ENCODE data around the gene TOMM20L. TPM values are rescaled to one million over a fixed set of nuclear protein-coding genes. Genes with fewer than 3 reads are reported as not detected.

TOMM20L gene
- polyA plus RNA-seq, 1 of the 3 experiments (the other 2 are of a cell fraction) = not detected

DNA sequence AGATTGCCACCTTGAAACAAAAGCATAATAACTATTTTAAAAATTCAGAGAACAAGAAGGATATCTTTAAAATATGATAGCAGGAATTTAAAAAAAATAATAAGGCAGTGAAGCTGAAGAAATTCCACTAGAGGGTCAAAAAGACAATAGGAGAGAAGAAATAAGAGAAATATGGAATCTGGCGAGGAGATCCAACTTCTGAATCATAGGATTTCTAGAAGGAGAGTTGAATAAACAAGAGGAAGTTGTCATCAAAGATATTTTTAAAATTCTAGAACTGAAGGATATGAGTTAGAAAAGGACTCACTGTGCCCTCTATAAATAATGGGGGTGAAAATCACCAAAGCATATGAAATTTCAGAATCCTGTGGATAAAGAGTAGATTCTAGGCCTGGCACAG is 26.8 kb upstream of the TOMM20L start (continued):
- TF ChIP-seq, protein P1, sequence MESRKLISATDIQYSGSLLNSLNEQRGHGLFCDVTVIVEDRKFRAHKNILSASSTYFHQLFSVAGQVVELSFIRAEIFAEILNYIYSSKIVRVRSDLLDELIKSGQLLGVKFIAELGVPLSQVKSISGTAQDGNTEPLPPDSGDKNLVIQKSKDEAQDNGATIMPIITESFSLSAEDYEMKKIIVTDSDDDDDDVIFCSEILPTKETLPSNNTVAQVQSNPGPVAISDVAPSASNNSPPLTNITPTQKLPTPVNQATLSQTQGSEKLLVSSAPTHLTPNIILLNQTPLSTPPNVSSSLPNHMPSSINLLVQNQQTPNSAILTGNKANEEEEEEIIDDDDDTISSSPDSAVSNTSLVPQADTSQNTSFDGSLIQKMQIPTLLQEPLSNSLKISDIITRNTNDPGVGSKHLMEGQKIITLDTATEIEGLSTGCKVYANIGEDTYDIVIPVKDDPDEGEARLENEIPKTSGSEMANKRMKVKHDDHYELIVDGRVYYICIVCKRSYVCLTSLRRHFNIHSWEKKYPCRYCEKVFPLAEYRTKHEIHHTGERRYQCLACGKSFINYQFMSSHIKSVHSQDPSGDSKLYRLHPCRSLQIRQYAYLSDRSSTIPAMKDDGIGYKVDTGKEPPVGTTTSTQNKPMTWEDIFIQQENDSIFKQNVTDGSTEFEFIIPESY (IDR thresholded peaks at IDR 0.05; ENCODE audit: borderline replicate concordance, low read depth) = no peak

DNA sequence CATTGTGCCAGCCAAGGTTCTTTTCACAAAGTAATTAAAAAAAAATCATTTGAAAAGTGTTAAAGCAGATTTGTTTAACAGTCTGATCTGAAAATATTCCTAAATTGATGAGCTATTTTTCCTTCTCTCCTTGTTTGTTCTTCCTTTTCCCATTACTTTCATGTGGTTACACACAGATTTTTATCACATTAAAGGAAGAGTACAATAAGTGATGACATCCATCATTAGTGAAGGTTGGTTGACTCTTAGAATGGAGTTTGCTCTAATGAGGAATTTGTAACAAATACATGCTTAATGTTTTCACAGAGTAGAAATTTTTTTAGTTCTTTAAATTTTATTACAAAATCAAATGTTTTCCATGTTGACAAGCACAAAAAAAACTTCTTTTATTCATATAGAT is 18.9 kb upstream of the TOMM20L start:
- no peaks in the 10 kb centered on the region for H3K9me3 ChIP-seq
- no peak for TF ChIP-seq RAD21 (IDR thresholded peaks at IDR 0.05; ENCODE audit: low read length)
- H3K9ac ChIP-seq = no peak overlapping the region
- POLR2A ChIA-PET = no interaction called here
- H3F3A ChIP-seq (replicated peaks; ENCODE audit: insufficient read depth) = no peaks in the 10 kb centered on the region
- H3K4me3 ChIP-seq (ENCODE audit: low read depth in 2 of 2, low read length in 1 of 2) = no peak overlapping the region
- no peaks in the 10 kb centered on the region for H3K4me1 ChIP-seq (ENCODE audit: control insufficient read depth in 1 of 2, insufficient read depth in 2 of 2, low read depth in 1 of 2, low read length in 1 of 2)
- H4K20me1 ChIP-seq (ENCODE audit: insufficient read depth) = no peaks in the 10 kb centered on the region
- peaks cover 26 to 70% of the 10 kb centered on the region in 2 experiments for H3K36me3 ChIP-seq (replicated peaks in 1 of 2; ENCODE audit: control insufficient read depth in 1 of 2, insufficient read depth in 2 of 2, low read length in 1 of 2)
- DNase-seq = no peak
- H3K27me3 ChIP-seq (ENCODE audit: insufficient read depth) = no peaks in the 10 kb centered on the region
- H3K27ac ChIP-seq (ENCODE audit: low read depth in 2 of 2, low read length in 1 of 2) = no peak overlapping the region
- no peak overlapping the region for H2AFZ ChIP-seq (ENCODE audit: low read depth)
- CTCF ChIA-PET = interaction anchor here (0.9 kb wide), 1 partner anchor 14 kb away, joined by 3 read pairs; no protein-coding TSS in a partner anchor
- no peaks in the 10 kb centered on the region for H3K79me2 ChIP-seq (ENCODE audit: insufficient read depth)
- no peak overlapping the region for H3K4me2 ChIP-seq
- H3K9me2 ChIP-seq = no peaks in the 10 kb centered on the region

DNA sequence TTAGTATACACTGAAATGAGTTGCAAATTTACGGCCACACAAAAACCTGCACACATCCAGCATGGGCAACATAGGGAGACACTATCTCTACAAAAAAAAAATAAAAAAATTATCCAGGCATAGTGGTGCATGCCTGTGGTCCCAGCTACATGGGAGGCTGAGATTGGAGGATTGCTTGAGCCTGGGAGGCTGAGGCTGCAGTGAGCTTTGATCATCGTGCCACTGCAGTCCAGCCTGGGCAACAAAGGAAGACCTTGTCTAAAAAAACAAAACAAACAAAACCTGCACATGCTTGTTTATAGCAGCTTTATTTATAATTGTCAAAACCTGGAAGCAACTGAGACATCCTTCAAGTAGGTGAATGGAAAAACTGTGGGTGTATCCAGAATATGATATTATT is 4.9 kb upstream of the TOMM20L start:
- H3K27ac ChIP-seq (ENCODE audit: low read depth in 2 of 2, low read length in 1 of 2) = no peak overlapping the region
- H3K79me2 ChIP-seq (ENCODE audit: insufficient read depth) = no peaks in the 10 kb centered on the region
- no peak overlapping the region for H3K4me3 ChIP-seq (ENCODE audit: low read depth in 2 of 2, low read length in 1 of 2)
- H3K9me2 ChIP-seq = no peaks in the 10 kb centered on the region
- no peak overlapping the region for H3K4me2 ChIP-seq
- H2AFZ ChIP-seq (ENCODE audit: low read depth) = no peak overlapping the region
- H3K9me3 ChIP-seq = no peaks in the 10 kb centered on the region
- DNase-seq = no peak
- H4K20me1 ChIP-seq (ENCODE audit: insufficient read depth) = no peaks in the 10 kb centered on the region
- ChIA-PET CTCF (interaction anchor here (1.0 kb wide), 1 partner anchor 22 kb away, joined by 3 read pairs; no protein-coding TSS in a partner anchor), POLR2A (no interaction called here)
- no peaks in the 10 kb centered on the region for H3K27me3 ChIP-seq (ENCODE audit: insufficient read depth)
- TF ChIP-seq TAF1 (IDR thresholded peaks at IDR 0.05; ENCODE audit: borderline replicate concordance, low read depth, low read length) (no peak), POLR2AphosphoS5 (IDR thresholded peaks at IDR 0.05; ENCODE audit: low read depth, low read length) (no peak)
- TF ChIP-seq, protein P2, sequence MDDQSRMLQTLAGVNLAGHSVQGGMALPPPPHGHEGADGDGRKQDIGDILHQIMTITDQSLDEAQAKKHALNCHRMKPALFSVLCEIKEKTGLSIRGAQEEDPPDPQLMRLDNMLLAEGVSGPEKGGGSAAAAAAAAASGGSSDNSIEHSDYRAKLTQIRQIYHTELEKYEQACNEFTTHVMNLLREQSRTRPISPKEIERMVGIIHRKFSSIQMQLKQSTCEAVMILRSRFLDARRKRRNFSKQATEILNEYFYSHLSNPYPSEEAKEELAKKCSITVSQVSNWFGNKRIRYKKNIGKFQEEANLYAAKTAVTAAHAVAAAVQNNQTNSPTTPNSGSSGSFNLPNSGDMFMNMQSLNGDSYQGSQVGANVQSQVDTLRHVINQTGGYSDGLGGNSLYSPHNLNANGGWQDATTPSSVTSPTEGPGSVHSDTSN (IDR thresholded peaks at IDR 0.05) = no peak
- H3K36me3 ChIP-seq (replicated peaks in 1 of 2; ENCODE audit: control insufficient read depth in 1 of 2, insufficient read depth in 2 of 2, low read length in 1 of 2) = no peaks in the 10 kb centered on the region
- peaks cover 3% of the 10 kb centered on the region for H3F3A ChIP-seq (replicated peaks; ENCODE audit: insufficient read depth)
- no peak overlapping the region for H3K9ac ChIP-seq
- H3K4me1 ChIP-seq (ENCODE audit: control insufficient read depth in 1 of 2, insufficient read depth in 2 of 2, low read depth in 1 of 2, low read length in 1 of 2) = peaks cover 0 to 3% of the 10 kb centered on the region in 2 experiments; a peak in 1 of 4 replicates
- 88% methylated on average over 2 of the region's 2 CpGs for WGBS (ENCODE audit: low lambda C conversion rate)

DNA sequence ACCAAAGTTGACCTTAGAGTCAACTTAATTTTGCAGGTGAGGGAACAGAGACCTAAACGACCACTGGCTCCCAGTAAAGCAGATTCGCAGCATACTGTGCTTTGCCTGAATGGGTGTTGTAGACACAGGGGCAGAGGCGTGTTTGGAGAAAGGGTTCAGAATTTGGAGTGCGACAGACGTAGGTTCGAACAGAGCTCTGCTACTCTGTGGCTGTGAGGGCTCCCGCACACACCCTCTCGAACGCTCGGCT is 243 bp upstream of the TOMM20L start:
- Histone ChIP-seq H3K4me3 (ENCODE audit: low read depth in 2 of 2, low read length in 1 of 2) (peak overlapping the region; percentile 47 to 60; a peak in 3 of 4 replicates), H3K9me3 (no peaks in the 10 kb centered on the region), H3K4me2 (peak overlapping the region; percentile 49; the same call in 1 of the 2 replicates), H3K27ac (ENCODE audit: low read depth in 2 of 2, low read length in 1 of 2) (no peak overlapping the region), H2AFZ (ENCODE audit: low read depth) (peak overlapping the region; percentile 95; the same call in 1 of the 2 replicates), H3K79me2 (ENCODE audit: insufficient read depth) (no peaks in the 10 kb centered on the region), H3K27me3 (ENCODE audit: insufficient read depth) (no peaks in the 10 kb centered on the region), H3K36me3 (replicated peaks in 1 of 2; ENCODE audit: control insufficient read depth in 1 of 2, insufficient read depth in 2 of 2, low read length in 1 of 2) (no peaks in the 10 kb centered on the region), H4K20me1 (ENCODE audit: insufficient read depth) (no peaks in the 10 kb centered on the region), H3K9ac (peak overlapping the region; percentile 53; the same call in 1 of the 2 replicates), H3K9me2 (no peaks in the 10 kb centered on the region), H3K4me1 (ENCODE audit: control insufficient read depth in 1 of 2, insufficient read depth in 2 of 2, low read depth in 1 of 2, low read length in 1 of 2) (peaks cover 0 to 6% of the 10 kb centered on the region in 2 experiments; a peak in 1 of 4 replicates), H3F3A (replicated peaks; ENCODE audit: insufficient read depth) (peaks cover 5% of the 10 kb centered on the region)
- TF ChIP-seq JUND (IDR thresholded peaks at IDR 0.05) = no peak
- TF ChIP-seq RCOR1 (IDR thresholded peaks at IDR 0.05; ENCODE audit: low read length) = no peak
- no peak for TF ChIP-seq RFX5 (IDR thresholded peaks at IDR 0.05; ENCODE audit: low read length)
- no peak for TF ChIP-seq RAD21 (IDR thresholded peaks at IDR 0.05; ENCODE audit: low read length)
- POLR2A ChIA-PET = interaction anchor here (1.0 to 1.1 kb wide), 2 partner anchors 75 to 98 kb away, joined by 3 to 6 read pairs; partner anchors contain the start of gene ARID4A
- WGBS (ENCODE audit: low lambda C conversion rate) = 35% methylated on average over 7 of the region's 10 CpGs
- DNase-seq = no peak
- CTCF ChIA-PET = interaction anchor here (0.7 to 2.9 kb wide), 19 partner anchors 9 to 287 kb away, joined by 3 to 19 read pairs (median 4); partner anchors contain the start of genes KIAA0586, PSMA3 and TIMM9

All from SK-N-SH (cell line).